Measurements from ENCODE around the gene GBP2. TPM values are rescaled to one million over a fixed set of nuclear protein-coding genes. Genes with fewer than 3 reads are reported as not detected.

Gene GBP2
- total and polyA plus RNA-seq, 2 donors (not counting 3 experiments of a cell fraction or from before 2014, with no cell fraction given): 13.1 to 30.2 TPM

DNA sequence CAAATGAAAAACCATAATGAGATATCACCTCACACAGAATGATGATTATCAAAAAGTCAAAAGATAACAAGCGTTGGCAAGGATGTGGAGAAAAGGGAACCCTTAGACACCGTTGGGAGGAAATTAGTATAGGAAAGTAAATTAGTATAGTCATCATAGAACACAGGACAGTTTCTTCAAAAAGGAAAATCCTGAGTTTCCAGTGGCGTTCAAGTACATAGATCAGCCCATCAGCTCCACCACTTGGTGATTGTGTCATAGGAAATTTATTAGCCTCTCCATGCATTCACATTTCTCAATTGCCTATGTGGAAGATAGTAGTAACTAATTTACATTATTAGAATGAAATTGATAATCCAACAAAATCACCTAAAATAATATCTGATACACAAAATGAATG lies 20.8 kb upstream of the GBP2 start:
- no peak for TF ChIP-seq EZH2 (IDR thresholded peaks at IDR 0.05; ENCODE audit: borderline replicate concordance, low read depth, low read length, severe bottlenecking)
- no peak for TF ChIP-seq JUN (IDR thresholded peaks at IDR 0.05; ENCODE audit: borderline replicate concordance, insufficient read depth, insufficient read length, low read depth)
- no peak for TF ChIP-seq GATA2 (IDR thresholded peaks at IDR 0.05; ENCODE audit: insufficient read depth, insufficient read length, low read depth, low read length)
- no peak for TF ChIP-seq POLR2A (IDR thresholded peaks at IDR 0.05; ENCODE audit: low read depth, low read length)
- TF ChIP-seq FOS (IDR thresholded peaks at IDR 0.05; ENCODE audit: borderline replicate concordance, insufficient read depth, low read length): no peak
- no peak for TF ChIP-seq POLR2AphosphoS5 (IDR thresholded peaks at IDR 0.05; ENCODE audit: insufficient read depth, low read depth, low read length)
- TF ChIP-seq, protein P1, sequence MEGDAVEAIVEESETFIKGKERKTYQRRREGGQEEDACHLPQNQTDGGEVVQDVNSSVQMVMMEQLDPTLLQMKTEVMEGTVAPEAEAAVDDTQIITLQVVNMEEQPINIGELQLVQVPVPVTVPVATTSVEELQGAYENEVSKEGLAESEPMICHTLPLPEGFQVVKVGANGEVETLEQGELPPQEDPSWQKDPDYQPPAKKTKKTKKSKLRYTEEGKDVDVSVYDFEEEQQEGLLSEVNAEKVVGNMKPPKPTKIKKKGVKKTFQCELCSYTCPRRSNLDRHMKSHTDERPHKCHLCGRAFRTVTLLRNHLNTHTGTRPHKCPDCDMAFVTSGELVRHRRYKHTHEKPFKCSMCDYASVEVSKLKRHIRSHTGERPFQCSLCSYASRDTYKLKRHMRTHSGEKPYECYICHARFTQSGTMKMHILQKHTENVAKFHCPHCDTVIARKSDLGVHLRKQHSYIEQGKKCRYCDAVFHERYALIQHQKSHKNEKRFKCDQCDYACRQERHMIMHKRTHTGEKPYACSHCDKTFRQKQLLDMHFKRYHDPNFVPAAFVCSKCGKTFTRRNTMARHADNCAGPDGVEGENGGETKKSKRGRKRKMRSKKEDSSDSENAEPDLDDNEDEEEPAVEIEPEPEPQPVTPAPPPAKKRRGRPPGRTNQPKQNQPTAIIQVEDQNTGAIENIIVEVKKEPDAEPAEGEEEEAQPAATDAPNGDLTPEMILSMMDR (IDR thresholded peaks at IDR 0.05; ENCODE audit: extremely low read depth in 1 of 2, insufficient read depth in 1 of 2, low read depth in 1 of 2, low read length in 2 of 2): no peak
- no peak for TF ChIP-seq MYC (IDR thresholded peaks at IDR 0.05; ENCODE audit: low read depth, low read length)
- TF ChIP-seq MAX (IDR thresholded peaks at IDR 0.05; ENCODE audit: insufficient read depth, insufficient read length): no peak
- intact Hi-C loops (cut with micrococcal nuclease): no loop called here
- peaks cover 0 to 2% of the 10 kb centered on the region in 2 experiments for H3K27me3 ChIP-seq (ENCODE audit: control insufficient read depth in 2 of 2, insufficient read depth in 2 of 2, low read length in 2 of 2)
- FAIRE-seq: no peak
- no peak overlapping the region for H2AFZ ChIP-seq (ENCODE audit: low read depth, low read length)
- H3K9me1 ChIP-seq (replicated peaks; ENCODE audit: control insufficient read depth, extremely low read depth, insufficient read depth, low read length): no peaks in the 10 kb centered on the region
- BruUV-seq (replicated peaks): no TSS peak
- no peaks in the 10 kb centered on the region for H3K4me1 ChIP-seq (ENCODE audit: control insufficient read depth, extremely low read depth, insufficient read depth, low read length)
- H3K9ac ChIP-seq (replicated peaks; ENCODE audit: extremely low read depth, insufficient read depth, low read length): no peak overlapping the region
- H3K27ac ChIP-seq (ENCODE audit: insufficient read depth, low read depth, low read length): no peak overlapping the region
- CTCF ChIA-PET: no interaction called here
- H3K4me3 ChIP-seq (replicated peaks in 1 of 3; ENCODE audit: insufficient read depth in 1 of 3, low read depth in 1 of 3, low read length in 3 of 3): no peak overlapping the region
- H3K4me2 ChIP-seq (ENCODE audit: insufficient read depth, low read length): no peak overlapping the region
- H3K36me3 ChIP-seq (ENCODE audit: control insufficient read depth in 2 of 2, extremely low read depth in 1 of 2, insufficient read depth in 2 of 2, low read length in 2 of 2): no peaks in the 10 kb centered on the region
- dilution Hi-C loops (cut with MboI; ENCODE audit: extremely low pct_ligation_motif_present, low sequenced_read_pairs): no loop called here
- H3K79me2 ChIP-seq (ENCODE audit: control insufficient read depth, insufficient read depth, low read length): no peaks in the 10 kb centered on the region
- no peak for DNase-seq (ENCODE audit: low read depth, low spot score)
- H4K20me1 ChIP-seq (replicated peaks; ENCODE audit: control insufficient read depth, extremely low read depth, insufficient read depth, low read length): no peaks in the 10 kb centered on the region
- H3K9me3 ChIP-seq (replicated peaks; ENCODE audit: control insufficient read depth, insufficient read depth, low read length): no peaks in the 10 kb centered on the region
- POLR2A ChIA-PET: no interaction called here
